ENCODE measurements around the gene WNK4.

DNA sequence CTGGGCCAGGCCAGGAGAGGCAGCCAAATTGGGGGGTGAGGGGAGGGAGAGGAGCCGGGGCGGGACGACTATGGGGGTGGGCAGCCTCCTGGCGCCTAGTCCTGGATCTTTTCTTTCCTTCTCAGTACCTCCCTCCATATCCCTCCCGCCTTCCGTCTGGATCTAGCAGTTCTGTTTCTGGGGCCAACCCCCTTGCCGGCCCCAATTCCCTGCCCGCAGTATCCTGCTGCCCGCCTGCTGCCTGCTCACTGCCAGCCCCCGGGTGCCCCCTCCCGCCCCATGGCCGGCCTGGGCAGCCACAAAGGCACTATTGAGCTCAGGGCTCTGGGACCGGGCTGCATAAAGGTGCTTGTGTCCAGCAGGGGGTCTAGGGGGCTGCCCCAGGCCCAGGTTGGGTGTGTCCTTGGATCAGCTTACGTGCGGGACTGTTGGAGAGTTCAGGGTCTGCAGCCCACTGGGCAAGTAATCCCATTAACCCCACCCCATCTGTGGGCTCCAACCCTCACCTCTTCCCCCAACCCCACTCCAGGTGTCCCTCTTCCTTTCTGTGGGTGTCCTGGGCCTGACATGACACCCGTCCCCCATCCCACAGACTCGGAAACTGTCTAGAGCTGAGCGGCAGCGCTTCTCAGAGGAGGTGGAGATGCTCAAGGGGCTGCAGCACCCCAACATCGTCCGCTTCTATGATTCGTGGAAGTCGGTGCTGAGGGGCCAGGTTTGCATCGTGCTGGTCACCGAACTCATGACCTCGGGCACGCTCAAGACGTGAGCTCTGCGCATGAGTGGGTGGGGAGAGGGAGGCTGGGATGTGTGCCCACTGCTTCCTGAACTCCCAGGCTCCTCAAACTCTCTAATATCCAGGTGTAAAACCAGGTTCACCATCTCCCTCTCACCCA lies 2.0 kb downstream of the WNK4 start:
- TF ChIP-seq, protein P1, sequence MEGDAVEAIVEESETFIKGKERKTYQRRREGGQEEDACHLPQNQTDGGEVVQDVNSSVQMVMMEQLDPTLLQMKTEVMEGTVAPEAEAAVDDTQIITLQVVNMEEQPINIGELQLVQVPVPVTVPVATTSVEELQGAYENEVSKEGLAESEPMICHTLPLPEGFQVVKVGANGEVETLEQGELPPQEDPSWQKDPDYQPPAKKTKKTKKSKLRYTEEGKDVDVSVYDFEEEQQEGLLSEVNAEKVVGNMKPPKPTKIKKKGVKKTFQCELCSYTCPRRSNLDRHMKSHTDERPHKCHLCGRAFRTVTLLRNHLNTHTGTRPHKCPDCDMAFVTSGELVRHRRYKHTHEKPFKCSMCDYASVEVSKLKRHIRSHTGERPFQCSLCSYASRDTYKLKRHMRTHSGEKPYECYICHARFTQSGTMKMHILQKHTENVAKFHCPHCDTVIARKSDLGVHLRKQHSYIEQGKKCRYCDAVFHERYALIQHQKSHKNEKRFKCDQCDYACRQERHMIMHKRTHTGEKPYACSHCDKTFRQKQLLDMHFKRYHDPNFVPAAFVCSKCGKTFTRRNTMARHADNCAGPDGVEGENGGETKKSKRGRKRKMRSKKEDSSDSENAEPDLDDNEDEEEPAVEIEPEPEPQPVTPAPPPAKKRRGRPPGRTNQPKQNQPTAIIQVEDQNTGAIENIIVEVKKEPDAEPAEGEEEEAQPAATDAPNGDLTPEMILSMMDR (IDR thresholded peaks at IDR 0.05; ENCODE audit: low read depth, low read length) = no peak
- TF ChIP-seq POLR2A (IDR thresholded peaks at IDR 0.05; ENCODE audit: extremely low read depth, insufficient read length) = no peak
- TF ChIP-seq MYC (IDR thresholded peaks at IDR 0.05; ENCODE audit: low read depth, low read length) = no peak
